ENCODE measurements around the gene SRM. TPM values are rescaled to one million over a fixed set of nuclear protein-coding genes. Genes with fewer than 3 reads are reported as not detected.

The SRM gene
- total RNA-seq, 4 donors from 2014 or later, result 66.2 to 210 (median 87.4) TPM

- Histone ChIP-seq H3K9me3 (no peaks in the 10 kb centered on the region), H3K4me3 (no peak overlapping the region), H3K27me3 (no peaks in the 10 kb centered on the region), H3K4me1 (peaks cover 0 to 12% (median 0%) of the 10 kb centered on the region in 4 donors), H3K36me3 (peaks cover 0 to 78% (median 3%) of the 10 kb centered on the region in 3 donors), H3K27ac (no peak overlapping the region)
- TF ChIP-seq POLR2A (IDR thresholded peaks at IDR 0.05), result no peak
- TF ChIP-seq, protein P1, sequence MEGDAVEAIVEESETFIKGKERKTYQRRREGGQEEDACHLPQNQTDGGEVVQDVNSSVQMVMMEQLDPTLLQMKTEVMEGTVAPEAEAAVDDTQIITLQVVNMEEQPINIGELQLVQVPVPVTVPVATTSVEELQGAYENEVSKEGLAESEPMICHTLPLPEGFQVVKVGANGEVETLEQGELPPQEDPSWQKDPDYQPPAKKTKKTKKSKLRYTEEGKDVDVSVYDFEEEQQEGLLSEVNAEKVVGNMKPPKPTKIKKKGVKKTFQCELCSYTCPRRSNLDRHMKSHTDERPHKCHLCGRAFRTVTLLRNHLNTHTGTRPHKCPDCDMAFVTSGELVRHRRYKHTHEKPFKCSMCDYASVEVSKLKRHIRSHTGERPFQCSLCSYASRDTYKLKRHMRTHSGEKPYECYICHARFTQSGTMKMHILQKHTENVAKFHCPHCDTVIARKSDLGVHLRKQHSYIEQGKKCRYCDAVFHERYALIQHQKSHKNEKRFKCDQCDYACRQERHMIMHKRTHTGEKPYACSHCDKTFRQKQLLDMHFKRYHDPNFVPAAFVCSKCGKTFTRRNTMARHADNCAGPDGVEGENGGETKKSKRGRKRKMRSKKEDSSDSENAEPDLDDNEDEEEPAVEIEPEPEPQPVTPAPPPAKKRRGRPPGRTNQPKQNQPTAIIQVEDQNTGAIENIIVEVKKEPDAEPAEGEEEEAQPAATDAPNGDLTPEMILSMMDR (IDR thresholded peaks at IDR 0.05), result no peak
- TF ChIP-seq EP300 (IDR thresholded peaks at IDR 0.05), result no peak
- 68 to 73% methylated on average over 6 of the region's 6 CpGs for WGBS, 2 donors
- DNase-seq (ENCODE audit: low spot score in 2 of 2), result no peak
Observed at GRCh38 chr1:11027316-11027715, 32.5 kb downstream of the SRM start.

DNA sequence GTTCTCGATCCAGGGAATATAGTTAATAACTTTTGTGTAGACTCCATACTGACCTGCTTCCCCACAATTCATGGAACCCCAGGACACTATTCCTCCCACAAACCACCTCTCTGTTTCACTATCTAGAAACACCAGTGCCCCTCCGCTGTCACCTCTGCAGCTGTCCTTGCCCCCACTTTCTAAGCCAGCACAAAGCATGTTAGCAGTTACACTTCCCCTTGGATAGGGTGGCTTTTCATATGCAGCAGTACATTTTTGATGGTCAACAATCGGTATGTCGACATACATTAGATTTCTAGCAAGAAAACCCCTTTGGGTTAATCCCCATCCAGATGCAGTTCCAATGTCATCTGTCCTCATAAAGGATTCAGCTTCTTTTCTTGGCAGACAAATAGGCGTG lies 32.9 kb downstream of the SRM start:
- H3K27ac ChIP-seq, result no peak overlapping the region
- no peak for DNase-seq (ENCODE audit: low spot score in 2 of 2)
- H3K4me3 ChIP-seq, result no peak overlapping the region
- H3K27me3 ChIP-seq, result no peaks in the 10 kb centered on the region
- H3K9me3 ChIP-seq, result no peaks in the 10 kb centered on the region
- WGBS, 2 donors, result 94 to 95% methylated on average over 5 of the region's 5 CpGs
- H3K36me3 ChIP-seq, result peaks cover 2 to 83% (median 7%) of the 10 kb centered on the region in 3 donors
- TF ChIP-seq POLR2A (IDR thresholded peaks at IDR 0.05) (no peak), EP300 (IDR thresholded peaks at IDR 0.05) (no peak)
- TF ChIP-seq, protein P1 (IDR thresholded peaks at IDR 0.05), result no peak
- peaks cover 0 to 14% (median 0%) of the 10 kb centered on the region in 4 donors for H3K4me1 ChIP-seq

GRCh38 chr1:11026052-11026451 lies 33.8 kb downstream of the SRM start:
- TF ChIP-seq EP300 (IDR thresholded peaks at IDR 0.05) (no peak), POLR2A (IDR thresholded peaks at IDR 0.05) (no peak)
- TF ChIP-seq, protein P1 (IDR thresholded peaks at IDR 0.05), result no peak
- Histone ChIP-seq H3K9me3 (no peaks in the 10 kb centered on the region), H3K27me3 (no peaks in the 10 kb centered on the region), H3K27ac (no peak overlapping the region), H3K4me1 (peaks cover 0 to 20% (median 0%) of the 10 kb centered on the region in 4 donors), H3K4me3 (no peak overlapping the region), H3K36me3 (peaks cover 4 to 91% (median 16%) of the 10 kb centered on the region in 3 donors)
- 40 to 62% methylated on average over 1 of the region's 1 CpG for WGBS, 2 donors
- no peak for DNase-seq (ENCODE audit: low spot score in 2 of 2)

- Histone ChIP-seq H3K9me3 (no peaks in the 10 kb centered on the region), H3K4me1 (peaks cover 0 to 20% (median 0%) of the 10 kb centered on the region in 4 donors), H3K27ac (no peak overlapping the region), H3K4me3 (no peak overlapping the region), H3K27me3 (no peaks in the 10 kb centered on the region), H3K36me3 (peaks cover 4 to 91% (median 20%) of the 10 kb centered on the region in 3 donors)
- TF ChIP-seq, protein P1 (IDR thresholded peaks at IDR 0.05), result no peak
- no peak for TF ChIP-seq EP300 (IDR thresholded peaks at IDR 0.05)
- no peak for TF ChIP-seq POLR2A (IDR thresholded peaks at IDR 0.05)
- no peak for DNase-seq (ENCODE audit: low spot score in 2 of 2)
- WGBS, 2 donors, result 83 to 90% methylated on average over 1 of the region's 1 CpG
Observed at GRCh38 chr1:11025618-11026017, 34.2 kb downstream of the SRM start.

- Histone ChIP-seq H3K9me3 (no peaks in the 10 kb centered on the region), H3K4me1 (peaks cover 0 to 17% (median 0%) of the 10 kb centered on the region in 4 donors), H3K27me3 (no peaks in the 10 kb centered on the region), H3K4me3 (no peak overlapping the region), H3K27ac (no peak overlapping the region), H3K36me3 (peaks cover 12 to 91% (median 28%) of the 10 kb centered on the region in 3 donors)
- DNase-seq (ENCODE audit: low spot score in 2 of 2), result no peak
- WGBS, 2 donors, result 69 to 73% methylated on average over 2 of the region's 2 CpGs
- no peak for TF ChIP-seq POLR2A (IDR thresholded peaks at IDR 0.05)
- no peak for TF ChIP-seq EP300 (IDR thresholded peaks at IDR 0.05)
Observed at GRCh38 chr1:11024874-11025203, 35.0 kb downstream of the SRM start.

Measured in tibial nerve (tissue), 4 donors.